Measurements from ENCODE around the gene TPGS1. TPM values are rescaled to one million over a fixed set of nuclear protein-coding genes. Genes with fewer than 3 reads are reported as not detected.
A peak's percentile ranks its signal among the peaks of the same experiment; 100 is the strongest.

Gene TPGS1
- total and polyA plus RNA-seq, 5 donors, result 10.9 to 21.3 (median 15.0) TPM

- 17% methylated on average over 61 of the region's 61 CpGs for WGBS
- peak; percentile 57 for ATAC-seq
- Histone ChIP-seq H3K27me3 (ENCODE audit: control insufficient read depth, insufficient read depth) (no peaks in the 10 kb centered on the region), H3K4me1 (ENCODE audit: control insufficient read depth, insufficient read depth, low read length) (no peaks in the 10 kb centered on the region), H3K27ac (ENCODE audit: low read length) (peak overlapping the region; percentile 80), H3K4me3 (ENCODE audit: low read length) (peak overlapping the region; percentile 70), H3K9me3 (ENCODE audit: control insufficient read depth, low read length) (no peaks in the 10 kb centered on the region)
- intact Hi-C loops (cut with DNase I), result loop anchor here in 1 of 4 donors (10.0 kb wide), 1 partner anchor 95 kb away; no protein-coding TSS in a partner anchor
- peak in 1 of 3 donors; percentile 75 for DNase-seq
These were observed 17.7 kb upstream of the TPGS1 start for GRCh38 chr19:489418-490196.

GRCh38 chr19:491146-491741 lies 16.1 kb upstream of the TPGS1 start:
- no peak for ATAC-seq
- WGBS, result 81% methylated on average over 32 of the region's 32 CpGs
- no peaks in the 10 kb centered on the region for H3K27me3 ChIP-seq (ENCODE audit: control insufficient read depth, insufficient read depth)
- intact Hi-C loops (cut with DNase I), result no loop called here
- no peaks in the 10 kb centered on the region for H3K9me3 ChIP-seq (ENCODE audit: control insufficient read depth, low read length)
- no peak overlapping the region for H3K27ac ChIP-seq (ENCODE audit: low read length)
- no peaks in the 10 kb centered on the region for H3K4me1 ChIP-seq (ENCODE audit: control insufficient read depth, insufficient read depth, low read length)
- H3K4me3 ChIP-seq (ENCODE audit: low read length), result no peak overlapping the region
- peak in 2 of 3 donors; percentile 55 to 75 for DNase-seq

DNA sequence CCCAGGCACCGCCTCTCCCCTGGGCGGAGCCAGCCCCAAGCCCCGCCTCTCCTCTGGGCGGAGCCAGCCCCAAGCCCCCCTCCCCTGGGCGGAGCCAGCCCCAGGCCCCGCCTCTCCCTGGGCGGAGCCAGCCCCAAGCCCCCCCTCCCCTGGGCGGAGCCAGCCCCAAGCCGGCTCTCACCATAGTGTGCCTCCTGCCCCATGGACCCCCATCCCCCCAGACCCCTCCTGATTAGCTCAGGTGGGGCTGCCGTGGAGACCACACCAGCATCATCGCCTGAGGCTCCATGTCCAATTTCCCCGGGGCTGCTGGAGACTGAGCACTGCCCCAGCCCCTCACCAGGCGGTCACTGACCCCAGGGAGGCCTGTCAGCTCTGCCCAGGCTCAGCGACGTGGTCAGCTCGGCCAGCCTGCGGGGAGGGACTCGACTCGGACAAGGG lies 15.2 kb upstream of the TPGS1 start:
- no peak for ATAC-seq
- WGBS, result 71% methylated on average over 18 of the region's 19 CpGs
- intact Hi-C loops (cut with DNase I), result no loop called here
- peak in 2 of 3 donors; percentile 59 to 65 for DNase-seq
- H3K9me3 ChIP-seq (ENCODE audit: control insufficient read depth, low read length), result no peaks in the 10 kb centered on the region
- no peak overlapping the region for H3K4me3 ChIP-seq (ENCODE audit: low read length)
- H3K4me1 ChIP-seq (ENCODE audit: control insufficient read depth, insufficient read depth, low read length), result no peaks in the 10 kb centered on the region
- no peak overlapping the region for H3K27ac ChIP-seq (ENCODE audit: low read length)
- no peaks in the 10 kb centered on the region for H3K27me3 ChIP-seq (ENCODE audit: control insufficient read depth, insufficient read depth)

DNA sequence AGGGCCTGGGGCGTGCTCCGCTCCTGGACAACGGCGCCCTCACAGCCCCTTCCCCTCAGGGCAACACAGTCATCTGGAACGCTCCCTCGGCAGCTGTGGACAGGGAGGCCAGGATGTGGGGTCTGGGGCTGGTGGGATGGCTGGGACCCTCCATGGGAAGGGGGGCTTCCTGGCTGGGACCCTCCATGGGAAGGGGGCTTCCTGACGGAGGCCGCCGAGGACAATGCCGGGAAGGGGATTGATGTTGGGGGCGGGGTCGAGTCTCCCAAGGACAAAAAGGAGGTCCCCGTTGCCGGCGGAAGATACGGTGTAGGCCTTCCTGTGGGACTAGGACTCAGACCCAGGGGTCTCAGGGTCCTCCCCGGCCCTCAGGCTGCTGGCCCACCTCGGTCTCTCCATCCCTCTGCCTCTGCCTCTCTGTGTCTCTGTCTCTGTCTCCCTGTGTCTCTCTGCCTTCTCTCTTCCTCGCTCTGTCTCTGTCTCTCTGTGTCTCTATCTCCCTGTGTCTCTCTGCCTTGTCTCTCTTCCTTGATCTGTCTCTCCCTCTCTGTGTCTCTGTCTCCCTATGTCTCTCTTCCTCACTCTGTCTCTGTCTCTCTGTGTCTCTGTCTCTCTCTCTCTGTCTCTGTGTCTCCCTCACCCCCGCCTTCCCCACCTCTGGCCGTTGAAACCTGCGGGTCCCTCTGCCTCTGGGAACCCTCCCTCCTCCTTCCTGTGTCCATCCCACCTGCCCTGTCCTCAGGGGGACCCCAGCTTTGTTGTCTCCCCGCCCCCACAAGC lies 13.7 kb upstream of the TPGS1 start:
- ATAC-seq (no peak), DNase-seq (peak in 2 of 3 donors; percentile 40 to 67)
- no peaks in the 10 kb centered on the region for H3K27me3 ChIP-seq (ENCODE audit: control insufficient read depth, insufficient read depth)
- no peak overlapping the region for H3K4me3 ChIP-seq (ENCODE audit: low read length)
- 59% methylated on average over 23 of the region's 23 CpGs for WGBS
- H3K4me1 ChIP-seq (ENCODE audit: control insufficient read depth, insufficient read depth, low read length), result no peaks in the 10 kb centered on the region
- no peak overlapping the region for H3K27ac ChIP-seq (ENCODE audit: low read length)
- intact Hi-C loops (cut with DNase I), result no loop called here
- H3K9me3 ChIP-seq (ENCODE audit: control insufficient read depth, low read length), result no peaks in the 10 kb centered on the region

DNA sequence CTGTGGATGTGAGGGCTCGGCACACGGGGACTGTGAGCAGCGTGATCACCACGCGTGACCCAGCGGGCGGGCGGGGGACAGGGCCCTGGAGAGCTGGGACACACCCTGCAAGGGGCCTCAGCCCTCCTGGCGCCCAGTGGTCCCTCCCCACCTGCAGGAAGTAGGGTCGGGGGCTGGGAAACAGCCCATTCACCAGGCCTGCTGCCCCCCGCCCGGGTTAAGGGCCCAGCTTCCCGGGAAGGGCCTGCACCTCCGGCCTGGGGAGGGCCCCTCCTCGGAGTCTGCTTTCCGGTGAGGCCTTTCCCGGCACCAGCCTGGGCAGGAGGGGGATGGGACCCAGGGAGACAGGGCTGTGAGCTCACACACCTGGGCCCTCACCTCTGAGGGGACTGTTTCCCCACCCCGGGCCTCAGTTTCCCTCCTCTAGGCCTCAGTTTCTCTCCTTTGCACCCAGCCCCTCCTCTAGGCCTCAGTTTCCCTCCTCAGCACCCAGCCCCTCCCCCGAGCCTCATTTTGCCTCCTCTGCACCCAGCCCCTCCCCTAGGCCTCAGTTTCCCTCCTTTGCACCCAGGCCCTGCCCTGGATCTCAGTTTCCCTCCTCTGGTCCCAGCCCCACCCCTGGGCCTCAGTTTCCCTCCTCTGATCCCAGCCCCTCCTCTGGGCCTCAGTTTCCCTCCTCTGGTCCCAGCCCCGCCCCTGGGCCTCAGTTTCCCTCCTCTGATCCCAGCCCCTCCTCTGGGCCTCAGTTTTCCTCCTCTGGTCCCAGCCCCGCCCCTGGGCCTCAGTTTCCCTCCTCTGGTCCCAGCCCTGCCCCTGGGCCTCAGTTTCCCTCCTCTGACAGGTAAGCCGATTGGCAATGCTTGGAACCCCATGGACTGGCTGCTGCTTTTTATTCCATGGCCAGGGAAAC lies 12.9 kb upstream of the TPGS1 start:
- peak in 2 of 3 donors; percentile 54 to 68 for DNase-seq
- Histone ChIP-seq H3K4me3 (ENCODE audit: low read length) (no peak overlapping the region), H3K9me3 (ENCODE audit: control insufficient read depth, low read length) (no peaks in the 10 kb centered on the region), H3K27ac (ENCODE audit: low read length) (no peak overlapping the region), H3K4me1 (ENCODE audit: control insufficient read depth, insufficient read depth, low read length) (no peaks in the 10 kb centered on the region), H3K27me3 (ENCODE audit: control insufficient read depth, insufficient read depth) (no peaks in the 10 kb centered on the region)
- WGBS, result 43% methylated on average over 22 of the region's 22 CpGs
- intact Hi-C loops (cut with DNase I), result no loop called here
- ATAC-seq, result no peak

DNA sequence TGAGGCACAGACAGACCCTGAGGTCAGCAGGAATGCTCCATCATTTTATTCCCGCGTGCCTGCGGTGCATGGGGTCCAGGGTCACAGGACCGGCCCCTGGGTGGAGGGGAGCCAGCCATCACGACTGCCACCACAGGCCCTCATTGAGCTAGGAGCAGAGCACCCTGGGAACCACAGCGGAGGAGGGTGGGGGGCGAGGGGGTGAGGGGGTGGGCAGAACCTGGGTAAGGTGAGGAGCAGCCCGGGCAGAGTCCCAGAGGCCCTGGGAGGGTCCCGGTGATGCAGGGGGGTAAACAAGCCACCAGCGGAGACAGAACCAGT lies 12.3 kb upstream of the TPGS1 start:
- ATAC-seq (no peak), DNase-seq (peak in 1 of 3 donors; percentile 47)
- H3K27me3 ChIP-seq (ENCODE audit: control insufficient read depth, insufficient read depth), result no peaks in the 10 kb centered on the region
- H3K4me1 ChIP-seq (ENCODE audit: control insufficient read depth, insufficient read depth, low read length), result no peaks in the 10 kb centered on the region
- H3K9me3 ChIP-seq (ENCODE audit: control insufficient read depth, low read length), result no peaks in the 10 kb centered on the region
- intact Hi-C loops (cut with DNase I), result no loop called here
- 58% methylated on average over 10 of the region's 10 CpGs for WGBS
- H3K27ac ChIP-seq (ENCODE audit: low read length), result no peak overlapping the region
- H3K4me3 ChIP-seq (ENCODE audit: low read length), result no peak overlapping the region

DNA sequence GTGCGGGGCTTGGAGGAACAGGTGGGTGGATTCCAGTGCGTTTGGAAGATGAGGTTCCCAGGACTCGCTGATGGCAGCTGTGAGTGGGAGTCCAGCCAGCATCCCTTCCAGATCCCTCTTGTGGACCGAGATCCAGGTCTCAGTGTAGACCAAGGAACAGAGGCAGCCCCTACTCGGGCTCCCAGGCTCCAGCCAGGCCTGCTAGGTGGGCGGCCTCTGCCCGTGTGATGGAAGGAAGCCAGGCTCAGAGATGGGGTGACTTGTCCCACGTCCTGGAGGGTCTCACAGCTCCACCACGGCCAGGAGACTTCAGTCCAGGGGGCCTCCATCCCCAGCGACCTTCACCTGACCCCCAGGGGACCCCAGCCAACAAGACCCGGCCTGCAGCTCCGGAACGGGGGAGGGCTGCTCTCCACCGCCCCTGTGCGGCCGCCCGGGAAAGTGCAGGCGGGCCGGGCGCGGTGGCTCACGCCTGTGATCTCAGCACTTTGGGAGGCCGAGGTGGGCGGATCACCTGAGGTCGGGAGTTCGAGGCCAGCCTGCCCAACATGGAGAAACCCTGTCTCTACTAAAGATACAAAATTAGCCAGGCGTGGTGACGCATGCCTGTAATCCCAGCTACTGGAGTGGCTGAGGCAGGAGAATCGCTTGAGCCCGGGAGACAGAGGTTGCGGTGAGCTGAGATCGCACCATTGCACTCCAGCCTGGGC lies 11.7 kb upstream of the TPGS1 start:
- H3K4me3 ChIP-seq (ENCODE audit: low read length), result no peak overlapping the region
- no peaks in the 10 kb centered on the region for H3K27me3 ChIP-seq (ENCODE audit: control insufficient read depth, insufficient read depth)
- ATAC-seq (peak; percentile 4 to 7), DNase-seq (peak in 2 of 3 donors; percentile 58 to 63)
- intact Hi-C loops (cut with DNase I), result no loop called here
- no peak overlapping the region for H3K27ac ChIP-seq (ENCODE audit: low read length)
- no peaks in the 10 kb centered on the region for H3K9me3 ChIP-seq (ENCODE audit: control insufficient read depth, low read length)
- H3K4me1 ChIP-seq (ENCODE audit: control insufficient read depth, insufficient read depth, low read length), result no peaks in the 10 kb centered on the region
- 16% methylated on average over 32 of the region's 32 CpGs for WGBS

GRCh38 chr19:496112-496665 lies 11.1 kb upstream of the TPGS1 start, which contains the start of gene MADCAM1:
Gene MADCAM1 (plus strand): TSS chr19:496486. CDS start chr19:496500, 14 bp downstream.
- Histone ChIP-seq H3K27me3 (ENCODE audit: control insufficient read depth, insufficient read depth) (no peaks in the 10 kb centered on the region), H3K4me3 (ENCODE audit: low read length) (no peak within 1 kb of the TSS), H3K4me1 (ENCODE audit: control insufficient read depth, insufficient read depth, low read length) (no peaks in the 10 kb centered on the region), H3K9me3 (ENCODE audit: control insufficient read depth, low read length) (no peaks in the 10 kb centered on the region), H3K27ac (ENCODE audit: low read length) (no peak within 1 kb of the TSS)
- no peak for ATAC-seq
- peak in 2 of 3 donors; percentile 37 to 58 for DNase-seq
- intact Hi-C loops (cut with DNase I), result no loop called here
- WGBS, result 5% methylated on average over 33 of the region's 33 CpGs

GRCh38 chr19:496986-497385 lies 10.3 kb upstream of the TPGS1 start:
- DNase-seq, result peak in 1 of 3 donors; percentile 28
- ATAC-seq, result no peak
- Histone ChIP-seq H3K9me3 (ENCODE audit: control insufficient read depth, low read length) (no peaks in the 10 kb centered on the region), H3K27ac (ENCODE audit: low read length) (no peak overlapping the region), H3K4me3 (ENCODE audit: low read length) (no peak overlapping the region), H3K27me3 (ENCODE audit: control insufficient read depth, insufficient read depth) (no peaks in the 10 kb centered on the region), H3K4me1 (ENCODE audit: control insufficient read depth, insufficient read depth, low read length) (no peaks in the 10 kb centered on the region)
- intact Hi-C loops (cut with DNase I), result no loop called here
- 10% methylated on average over 18 of the region's 18 CpGs for WGBS

DNA sequence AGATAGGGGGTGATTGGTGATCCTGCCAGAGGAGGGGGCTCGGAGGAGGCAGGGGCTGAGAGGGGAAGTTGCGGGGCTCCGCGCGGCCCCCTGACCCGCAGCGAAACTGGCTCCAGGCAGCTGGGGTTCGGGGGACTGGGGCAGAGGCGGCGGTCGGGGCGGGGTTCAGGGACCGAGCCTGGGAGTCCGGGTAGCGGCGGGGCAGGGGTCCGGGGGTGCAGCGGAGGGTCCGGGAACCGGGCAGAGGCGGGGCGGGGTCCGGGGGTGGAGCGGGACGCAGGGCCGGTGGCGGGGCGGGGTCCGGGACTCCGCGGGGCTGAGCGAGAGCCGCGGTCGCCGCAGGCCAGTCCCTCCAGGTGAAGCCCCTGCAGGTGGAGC lies 9.8 kb upstream of the TPGS1 start:
- DNase-seq, result peak in 2 of 3 donors; percentile 32 to 54
- no peaks in the 10 kb centered on the region for H3K27me3 ChIP-seq (ENCODE audit: control insufficient read depth, insufficient read depth)

More for the DNA sequence above, 9.8 kb upstream of the TPGS1 start:
- WGBS, result 2% methylated on average over 36 of the region's 36 CpGs
- H3K4me3 ChIP-seq (ENCODE audit: low read length), result peak overlapping the region; percentile 17
- no peaks in the 10 kb centered on the region for H3K4me1 ChIP-seq (ENCODE audit: control insufficient read depth, insufficient read depth, low read length)
- H3K9me3 ChIP-seq (ENCODE audit: control insufficient read depth, low read length), result no peaks in the 10 kb centered on the region
- intact Hi-C loops (cut with DNase I), result no loop called here
- no peak for ATAC-seq
- no peak overlapping the region for H3K27ac ChIP-seq (ENCODE audit: low read length)
